Kidney (tissue), 14 donors: ENCODE results near the gene GYPC. TPM values are rescaled to one million over a fixed set of nuclear protein-coding genes. Genes with fewer than 3 reads are reported as not detected.

Source experiments
- DNase-seq, 5 donors: peaks; one replicate each; pipeline ENCODE4 v3.0.0-alpha.2; 2013 to 2020
- FAIRE-seq: peaks from 2 replicates; lab custom pipeline; 2012; peaks lifted over from hg19 to GRCh38; lab: Jason Lieb, UNC
- H3K27ac ChIP-seq, 2 donors: one replicate each; pipeline ENCODE4 v1.7.0; 2013; ENCODE audit warnings: low read depth in 2 of 2, low read length in 2 of 2, inconsistent platforms in 1 of 2
- H3K27me3 ChIP-seq: one replicate; pipeline ENCODE4 v1.7.1; 2013; ENCODE audit warnings: low read length, inconsistent platforms; ENCODE audit not compliant: control insufficient read depth, insufficient read depth
- H3K36me3 ChIP-seq, 3 donors: one replicate each; pipeline versions ENCODE4 v1.7.0 to v1.7.1; 2013; ENCODE audit warnings: low read length in 3 of 3, control low read depth in 1 of 3, inconsistent platforms in 1 of 3; ENCODE audit not compliant: insufficient read depth in 3 of 3, control insufficient read depth in 2 of 3
- H3K4me1 ChIP-seq, 3 donors: one replicate each; pipeline versions ENCODE4 v1.7.0 to v1.7.1; 2013; ENCODE audit warnings: low read length in 3 of 3, inconsistent platforms in 1 of 3, low read depth in 1 of 3; ENCODE audit not compliant: control insufficient read depth in 2 of 3, insufficient read depth in 2 of 3
- H3K4me3 ChIP-seq, 3 donors: one replicate each; pipeline versions ENCODE4 v1.7.0 to v1.8.1; 2013; ENCODE audit warnings: low read length in 3 of 3, control low read depth in 1 of 3, inconsistent platforms in 1 of 3
- H3K9ac ChIP-seq, 3 donors: one replicate each; pipeline versions ENCODE4 v1.7.0 to v1.7.1; 2013; ENCODE audit warnings: low read length in 3 of 3, control low read depth in 1 of 3, inconsistent platforms in 1 of 3
- H3K9me3 ChIP-seq, 3 donors: one replicate each; pipeline versions ENCODE4 v1.7.0 to v1.7.1; 2013; ENCODE audit warnings: low read length in 3 of 3, control low read depth in 1 of 3, inconsistent platforms in 1 of 3; ENCODE audit not compliant: control insufficient read depth in 2 of 3, insufficient read depth in 1 of 3
- intact Hi-C: fragments of 100-400 bp; cut with DNase I; formaldehyde crosslinking; loops from one replicate; pipeline ENCODE4 v1.11.1; 2022
- polyA plus RNA-seq: library from polyadenylated mRNA; stranded (reverse); fragments of 350-450 nt; fragmentation: Illumina TruSeq; extraction: RNeasy Lipid Tissue Mini Kit (QIAGEN cat#74804); gene quantifications from one replicate; pipeline ENCODE4 v1.2.3, GENCODE V29; 2014; ENCODE audit warnings: low read depth, low replicate concordance; ENCODE audit not compliant: insufficient read depth
- total RNA-seq: library from RNA; stranded (reverse); fragmentation: NEBNext Ultra II Directional; extraction: Animal tissue kit (Norgen Biotek cat#: 25700); gene quantifications from one replicate; pipeline ENCODE4 v1.2.1, GENCODE V29; 2021
- TF ChIP-seq, protein P1 (sequence below): IDR thresholded peaks from 3 replicates; pipeline ENCODE4 v1.5.1; 2012; ENCODE audit warnings: mild to moderate bottlenecking, moderate library complexity, borderline replicate concordance; ENCODE audit not compliant: insufficient read depth; ENCODE audit errors: extremely low read depth
- donor health status: control.
- donor health status: control.
- donor health status: control.
- donor health status: control.
- donor health status: control.
- donor health status: DM: yes; HTN: yes; CAD: no.
- donor health status: Normal renal cell carcinoma (clear cell type).

Gene GYPC
- total and polyA plus RNA-seq, 2 donors from 2014 or later: 51.1 to 61.9 TPM

DNA sequence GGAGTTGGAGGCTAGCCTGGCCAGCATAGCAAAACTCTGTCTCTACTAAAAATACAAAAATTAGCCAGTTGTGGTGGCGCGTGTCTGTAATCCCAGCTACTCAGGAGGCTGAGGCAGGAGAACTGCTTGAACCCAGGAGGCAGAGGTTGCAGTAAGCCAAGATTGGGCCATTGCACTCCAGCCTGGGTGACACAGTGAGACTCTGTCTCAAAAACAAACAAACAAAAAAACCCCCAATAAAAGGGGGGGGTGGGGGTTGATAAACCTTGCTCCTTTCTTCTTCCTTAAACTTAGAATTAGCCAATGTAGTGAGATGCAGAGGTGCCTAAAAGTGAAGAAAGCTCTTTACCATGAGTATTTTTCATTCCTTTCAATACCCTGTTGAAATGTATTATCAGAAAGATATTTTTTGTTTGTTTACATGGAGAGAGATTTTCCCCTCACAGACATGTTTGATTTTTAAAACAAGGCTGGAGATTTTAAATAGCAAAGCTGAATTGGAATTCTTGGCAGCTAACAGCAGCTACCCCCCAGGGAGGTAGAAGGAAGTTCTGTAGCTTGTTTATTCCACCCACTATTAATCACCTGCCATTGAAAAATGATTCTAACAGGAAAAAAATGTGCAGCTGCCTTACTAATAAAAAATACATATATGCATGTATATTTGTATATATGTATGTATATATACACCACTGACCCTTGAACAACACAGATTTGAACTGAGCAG is 48.6 kb downstream of the GYPC start:
- H3K36me3 ChIP-seq: no peaks in the 10 kb centered on the region
- H3K4me3 ChIP-seq: no peak overlapping the region
- H3K4me1 ChIP-seq: peaks cover 0 to 9% (median 3%) of the 10 kb centered on the region in 3 donors
- H3K27ac ChIP-seq: no peak overlapping the region
- intact Hi-C loops: no loop called here
- no peaks in the 10 kb centered on the region for H3K27me3 ChIP-seq
- no peaks in the 10 kb centered on the region for H3K9me3 ChIP-seq
- peak in 2 of 5 donors; percentile 18 to 58 for DNase-seq
- no peak for FAIRE-seq
- TF ChIP-seq, protein P1, sequence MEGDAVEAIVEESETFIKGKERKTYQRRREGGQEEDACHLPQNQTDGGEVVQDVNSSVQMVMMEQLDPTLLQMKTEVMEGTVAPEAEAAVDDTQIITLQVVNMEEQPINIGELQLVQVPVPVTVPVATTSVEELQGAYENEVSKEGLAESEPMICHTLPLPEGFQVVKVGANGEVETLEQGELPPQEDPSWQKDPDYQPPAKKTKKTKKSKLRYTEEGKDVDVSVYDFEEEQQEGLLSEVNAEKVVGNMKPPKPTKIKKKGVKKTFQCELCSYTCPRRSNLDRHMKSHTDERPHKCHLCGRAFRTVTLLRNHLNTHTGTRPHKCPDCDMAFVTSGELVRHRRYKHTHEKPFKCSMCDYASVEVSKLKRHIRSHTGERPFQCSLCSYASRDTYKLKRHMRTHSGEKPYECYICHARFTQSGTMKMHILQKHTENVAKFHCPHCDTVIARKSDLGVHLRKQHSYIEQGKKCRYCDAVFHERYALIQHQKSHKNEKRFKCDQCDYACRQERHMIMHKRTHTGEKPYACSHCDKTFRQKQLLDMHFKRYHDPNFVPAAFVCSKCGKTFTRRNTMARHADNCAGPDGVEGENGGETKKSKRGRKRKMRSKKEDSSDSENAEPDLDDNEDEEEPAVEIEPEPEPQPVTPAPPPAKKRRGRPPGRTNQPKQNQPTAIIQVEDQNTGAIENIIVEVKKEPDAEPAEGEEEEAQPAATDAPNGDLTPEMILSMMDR: no peak
- H3K9ac ChIP-seq: no peak overlapping the region

DNA sequence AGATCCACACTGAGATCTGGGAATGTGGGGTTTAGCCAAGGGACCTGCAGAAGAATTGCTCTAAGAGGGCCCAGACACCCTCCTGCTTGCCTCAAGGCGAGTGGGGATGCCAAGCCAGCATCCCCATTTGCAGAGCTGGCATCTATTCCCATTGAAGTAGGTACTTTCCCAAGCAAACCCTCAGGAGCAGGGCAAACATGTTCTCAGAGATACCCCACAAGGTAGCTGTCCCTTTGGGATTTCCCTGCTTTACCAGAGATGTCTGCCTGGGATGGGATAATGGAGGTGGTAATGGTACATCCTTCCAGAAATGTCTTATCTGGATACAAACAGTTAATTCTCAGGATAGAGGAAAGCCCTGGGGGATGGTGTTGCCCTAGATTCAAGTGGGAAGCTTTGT is 51.2 kb downstream of the GYPC start:
- Histone ChIP-seq H3K27ac (no peak overlapping the region), H3K9ac (no peak overlapping the region), H3K27me3 (no peaks in the 10 kb centered on the region), H3K9me3 (no peaks in the 10 kb centered on the region), H3K4me3 (no peak overlapping the region), H3K36me3 (no peaks in the 10 kb centered on the region), H3K4me1 (peaks cover 0 to 6% (median 0%) of the 10 kb centered on the region in 3 donors)
- intact Hi-C loops: no loop called here
- DNase-seq: no peak
- FAIRE-seq: no peak
- TF ChIP-seq, protein P1: no peak

DNA sequence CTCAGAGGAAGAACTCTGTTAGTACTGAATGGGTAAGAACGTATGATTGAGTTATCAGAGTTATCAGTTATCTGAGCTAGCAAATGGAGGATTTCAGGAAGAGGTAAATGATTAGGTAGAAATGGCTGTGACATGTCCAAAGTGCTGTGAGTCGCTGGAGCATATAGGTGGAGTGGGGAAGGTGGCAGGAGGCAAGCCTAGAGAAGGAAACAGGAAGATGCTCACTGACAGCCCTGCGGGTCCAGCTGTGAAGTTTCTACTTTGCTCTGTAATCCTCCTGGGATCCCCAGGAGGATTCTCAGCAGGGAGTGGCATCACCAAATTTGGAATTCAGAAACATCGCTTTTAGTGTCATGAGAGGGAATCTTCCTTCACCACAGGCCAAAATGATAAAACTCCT is 52.0 kb downstream of the GYPC start:
- Histone ChIP-seq H3K36me3 (no peaks in the 10 kb centered on the region), H3K27ac (no peak overlapping the region), H3K4me1 (peaks cover 0 to 6% (median 0%) of the 10 kb centered on the region in 3 donors), H3K9me3 (no peaks in the 10 kb centered on the region), H3K27me3 (no peaks in the 10 kb centered on the region), H3K4me3 (no peak overlapping the region), H3K9ac (no peak overlapping the region)
- FAIRE-seq (no peak), DNase-seq (no peak)
- intact Hi-C loops: no loop called here
- TF ChIP-seq, protein P1: no peak
